ACC112 (cell line): ENCODE measurements around the gene ABHD14A.
"Not testable (repeated sequence)": the region's sequence is repeated elsewhere in the genome, so short reads cannot be mapped to it uniquely, and the experiment has no call there.

Experiments
- H2AFZ ChIP-seq: fragments of 200-600 bp; sonication (generic); one replicate; pipeline ENCODE4 v1.6.0; 2017; ENCODE audit warnings: antibody characterized with exemption, low read length; ENCODE audit not compliant: unreplicated experiment
- H3K27ac ChIP-seq: fragments of 200-600 bp; sonication (generic); 2 replicates; pipeline ENCODE4 v1.5.1; 2014; ENCODE audit warnings: low read depth, mild to moderate bottlenecking, antibody characterized with exemption, low read length, moderate library complexity
- H3K27me3 ChIP-seq: fragments of 200-600 bp; sonication (generic); 2 replicates; pipeline ENCODE4 v1.6.1; 2014; ENCODE audit warnings: mild to moderate bottlenecking, antibody characterized with exemption, low read length, moderate library complexity, mixed read lengths; ENCODE audit not compliant: insufficient read depth
- H3K36me3 ChIP-seq: fragments of 200-600 bp; sonication (generic); 2 replicates; pipeline ENCODE4 v1.6.1; 2016; ENCODE audit warnings: mild to moderate bottlenecking, antibody characterized with exemption, low read length, moderate library complexity, mixed read lengths; ENCODE audit not compliant: insufficient read depth
- H3K4me1 ChIP-seq: fragments of 200-600 bp; sonication (generic); one replicate; pipeline ENCODE4 v1.6.1; 2016; ENCODE audit warnings: low read length, mixed read lengths; ENCODE audit not compliant: insufficient read depth, unreplicated experiment, control insufficient read depth
- H3K4me3 ChIP-seq: fragments of 200-600 bp; sonication (generic); 2 replicates; pipeline ENCODE4 v1.5.1; 2014; ENCODE audit warnings: mild to moderate bottlenecking, low read depth, low read length
- H3K79me2 ChIP-seq: fragments of 200-600 bp; sonication (generic); one replicate; pipeline ENCODE4 v1.6.0; 2016; ENCODE audit warnings: low read length; ENCODE audit not compliant: control insufficient read depth, unreplicated experiment, insufficient read depth

The ABHD14A gene

DNA sequence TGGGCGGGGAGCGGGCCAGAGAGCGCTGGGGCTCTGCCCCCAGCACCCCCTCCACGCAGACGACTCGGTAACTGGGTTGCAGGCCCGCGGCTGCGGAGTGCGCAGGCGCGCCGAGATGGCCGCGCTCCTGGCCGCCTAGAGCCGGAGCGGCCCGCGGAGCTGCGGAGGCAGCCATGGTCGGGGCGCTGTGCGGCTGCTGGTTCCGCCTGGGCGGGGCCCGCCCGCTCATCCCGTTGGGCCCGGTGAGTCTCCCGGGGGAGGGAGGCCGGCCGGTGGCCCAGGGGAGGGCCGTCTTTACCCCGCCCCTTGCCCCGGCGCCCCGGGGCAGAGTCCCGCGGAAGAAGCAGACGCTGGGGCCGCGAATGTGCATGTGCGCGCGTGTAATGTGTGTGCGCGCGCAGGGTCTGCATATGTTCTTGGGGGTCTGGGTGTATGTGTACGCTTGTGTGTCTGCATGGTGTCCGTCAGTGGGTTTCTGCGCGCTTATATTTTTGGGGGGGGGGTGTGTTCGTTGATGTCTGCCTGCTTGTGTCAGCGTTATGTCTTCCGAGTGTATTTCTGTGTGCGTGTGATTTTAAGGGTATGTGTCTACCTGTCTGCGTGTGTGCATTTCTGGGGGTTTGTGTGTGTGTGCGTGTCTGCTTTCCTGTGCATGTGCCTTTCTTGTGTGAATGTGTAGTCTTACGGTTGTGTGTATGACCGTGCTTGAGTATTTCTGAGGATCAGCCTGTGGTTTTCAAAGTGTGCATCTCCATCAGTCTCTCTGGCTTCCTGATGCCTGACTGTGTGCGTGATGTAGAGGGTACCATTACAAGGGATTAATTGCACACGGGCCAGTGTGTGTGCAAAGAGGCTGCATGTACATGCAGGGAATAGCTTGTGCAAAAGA, at the start of gene ABHD14A:
Gene ABHD14A, plus strand, starts transcription at position 102 of the 889 bp plus-strand sequence. Its CDS starts 72 bp downstream, at position 174.
- Histone ChIP-seq H2AFZ (peak within 1 kb of the TSS; percentile 68), H3K4me3 (peak within 1 kb of the TSS; percentile 93), H3K27me3 (no peaks in the 10 kb centered on the region), H3K27ac (no peak within 1 kb of the TSS; the same call in 1 of the 2 replicates), H3K79me2 (peaks cover 6% of the 10 kb centered on the region), H3K36me3 (no peaks in the 10 kb centered on the region), H3K4me1 (peaks cover 18% of the 10 kb centered on the region)

DNA sequence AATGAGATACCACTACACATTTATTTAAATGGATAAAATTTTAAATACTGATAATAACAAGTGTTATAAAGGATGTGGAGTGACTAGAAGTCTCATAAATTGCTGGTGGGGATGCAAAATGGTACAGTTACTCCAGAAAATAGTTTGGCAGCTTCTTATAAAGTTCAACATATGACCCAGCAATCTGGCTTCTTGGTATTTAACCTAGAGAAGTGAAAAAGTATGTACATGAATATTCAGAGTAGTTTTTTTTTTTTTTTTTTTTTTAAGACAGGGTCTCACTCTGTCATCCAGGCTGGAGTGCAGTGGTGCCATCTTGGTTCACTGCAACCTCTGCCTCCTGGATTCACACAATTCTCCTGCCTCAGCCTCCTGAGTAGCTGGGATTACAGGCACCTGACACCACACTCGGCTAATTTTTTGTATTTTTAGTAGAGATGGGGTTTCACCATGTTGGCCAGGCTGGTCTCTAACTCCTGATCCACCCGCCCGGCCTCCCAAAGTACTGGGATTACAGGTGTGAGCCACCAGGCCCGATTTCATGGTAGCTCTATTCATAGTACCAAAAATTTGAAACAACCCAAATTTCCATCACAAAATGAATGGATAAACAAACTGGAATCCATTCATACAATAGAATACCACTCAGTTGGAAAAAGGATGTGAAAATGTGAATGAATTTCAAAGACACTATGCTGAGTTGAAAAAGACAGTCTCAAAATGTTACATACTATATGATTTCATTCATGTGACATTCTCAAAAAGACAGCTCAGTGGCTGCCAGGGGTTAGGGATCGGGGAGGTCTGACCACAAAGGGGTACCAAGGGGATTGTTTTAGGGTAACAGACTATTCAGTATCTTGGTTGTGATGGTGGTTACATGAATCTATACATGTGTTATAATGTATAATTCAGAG, 47.5 kb upstream of the ABHD14A start:
- Histone ChIP-seq H3K4me3 (no peak overlapping the region), H3K27ac (no peak overlapping the region), H3K4me1 (no peaks in the 10 kb centered on the region), H3K79me2 (no peaks in the 10 kb centered on the region), H2AFZ (no peak overlapping the region), H3K27me3 (peaks cover 3% of the 10 kb centered on the region; the same call in 1 of the 2 replicates), H3K36me3 (no peaks in the 10 kb centered on the region)

DNA sequence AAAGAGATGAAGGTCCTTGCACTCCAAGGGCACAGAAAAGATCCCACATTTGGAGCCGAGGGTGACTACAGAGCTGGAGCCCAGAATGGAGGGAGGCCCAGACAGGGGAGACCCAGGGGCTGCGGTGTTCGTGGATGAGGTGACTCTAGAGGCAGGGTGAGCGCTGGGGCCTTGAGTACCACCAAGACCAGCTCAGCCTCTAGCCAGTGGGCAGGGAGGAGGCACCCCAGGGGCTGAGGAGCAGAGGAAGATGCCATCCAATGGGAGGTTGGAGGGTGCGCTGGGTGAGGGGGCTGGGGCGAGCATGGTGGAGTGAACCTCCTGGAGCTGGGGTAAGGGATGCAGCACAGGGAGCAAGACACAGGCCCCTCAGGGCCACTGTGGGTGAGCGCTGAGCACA, 46.4 kb upstream of the ABHD14A start:
- Histone ChIP-seq H3K27ac (no peak overlapping the region), H3K4me1 (no peaks in the 10 kb centered on the region), H3K4me3 (no peak overlapping the region), H3K27me3 (no peaks in the 10 kb centered on the region), H3K79me2 (no peaks in the 10 kb centered on the region), H2AFZ (no peak overlapping the region), H3K36me3 (no peaks in the 10 kb centered on the region)

DNA sequence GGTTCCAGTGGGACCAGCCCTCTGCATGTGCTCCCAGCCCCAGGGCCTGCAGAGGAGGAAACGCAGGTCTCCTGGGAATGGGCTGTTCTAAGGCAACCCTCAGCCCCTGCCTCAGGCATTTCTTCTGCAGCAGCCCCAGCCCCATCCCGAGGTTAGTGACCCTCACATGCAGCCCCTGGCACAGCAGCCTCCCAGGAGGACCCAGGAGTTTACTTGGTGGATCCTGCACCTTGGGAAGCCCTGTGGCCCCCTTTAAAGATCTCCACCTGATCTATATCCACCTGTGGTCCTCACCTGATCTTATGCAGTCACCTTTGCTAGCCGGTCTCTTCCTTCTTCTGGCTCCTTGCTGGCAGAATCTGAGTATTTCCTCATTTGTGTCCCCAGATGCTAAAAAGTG, 45.9 kb upstream of the ABHD14A start:
- H3K4me3 ChIP-seq, H3K36me3 ChIP-seq, H3K79me2 ChIP-seq, H3K27ac ChIP-seq, H3K4me1 ChIP-seq, H2AFZ ChIP-seq, H3K27me3 ChIP-seq: not testable (repeated sequence)

DNA sequence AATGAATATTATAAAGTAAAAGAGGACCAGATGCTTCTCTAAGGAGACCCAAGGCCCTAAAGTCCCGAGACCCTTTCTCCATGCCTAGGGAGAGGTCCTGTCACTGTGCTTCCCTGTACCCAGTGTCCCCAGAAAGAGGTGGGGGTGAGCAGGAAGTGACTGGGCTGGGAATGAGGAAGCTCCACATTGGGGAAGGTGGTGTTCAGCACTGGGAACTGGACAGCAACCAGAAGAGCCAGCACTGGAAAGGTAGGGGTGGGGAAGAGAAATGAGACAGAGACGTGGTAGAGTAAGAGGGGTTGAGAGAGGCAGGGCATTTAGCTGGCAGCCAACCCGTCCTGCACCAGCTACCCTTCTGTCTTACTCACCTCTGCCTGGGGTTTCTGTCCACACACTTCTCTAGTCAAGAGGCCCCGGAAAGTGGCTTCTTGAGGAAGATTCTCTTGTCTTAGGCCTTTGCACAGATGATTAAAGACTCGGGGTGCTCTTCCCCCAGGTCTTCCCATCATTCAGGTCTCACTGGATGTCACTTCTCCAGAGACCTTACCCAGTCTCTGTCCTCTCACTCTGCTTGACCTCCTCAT, 45.4 kb upstream of the ABHD14A start:
- no peak overlapping the region for H2AFZ ChIP-seq
- H3K36me3 ChIP-seq, result no peaks in the 10 kb centered on the region
- H3K4me1 ChIP-seq, result no peaks in the 10 kb centered on the region
- H3K27me3 ChIP-seq, result no peaks in the 10 kb centered on the region
- no peak overlapping the region for H3K4me3 ChIP-seq
- H3K27ac ChIP-seq, result no peak overlapping the region
- H3K79me2 ChIP-seq, result no peaks in the 10 kb centered on the region

DNA sequence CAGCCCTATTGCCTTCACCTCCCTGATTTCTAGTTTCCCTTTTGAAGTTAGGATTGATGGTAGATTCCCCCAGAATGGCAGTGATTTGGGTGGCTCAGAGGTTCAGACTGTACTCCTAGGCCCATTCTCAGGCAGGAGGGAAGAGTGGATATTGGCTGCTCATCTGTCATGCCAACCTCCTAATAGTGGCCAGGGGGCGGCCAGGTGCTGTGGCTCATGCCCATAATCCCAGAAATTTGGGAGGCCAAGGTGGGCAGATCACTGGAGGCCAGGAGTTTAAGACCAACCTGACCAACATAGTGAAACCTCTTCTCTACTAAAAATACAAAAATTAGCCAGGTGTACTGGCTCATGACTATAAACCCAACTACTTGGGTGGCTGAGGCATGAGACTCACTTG, 44.4 kb upstream of the ABHD14A start:
- Histone ChIP-seq H3K4me1 (no peaks in the 10 kb centered on the region), H3K4me3 (no peak overlapping the region), H3K27me3 (no peaks in the 10 kb centered on the region), H2AFZ (no peak overlapping the region), H3K79me2 (no peaks in the 10 kb centered on the region), H3K27ac (no peak overlapping the region), H3K36me3 (no peaks in the 10 kb centered on the region)

DNA sequence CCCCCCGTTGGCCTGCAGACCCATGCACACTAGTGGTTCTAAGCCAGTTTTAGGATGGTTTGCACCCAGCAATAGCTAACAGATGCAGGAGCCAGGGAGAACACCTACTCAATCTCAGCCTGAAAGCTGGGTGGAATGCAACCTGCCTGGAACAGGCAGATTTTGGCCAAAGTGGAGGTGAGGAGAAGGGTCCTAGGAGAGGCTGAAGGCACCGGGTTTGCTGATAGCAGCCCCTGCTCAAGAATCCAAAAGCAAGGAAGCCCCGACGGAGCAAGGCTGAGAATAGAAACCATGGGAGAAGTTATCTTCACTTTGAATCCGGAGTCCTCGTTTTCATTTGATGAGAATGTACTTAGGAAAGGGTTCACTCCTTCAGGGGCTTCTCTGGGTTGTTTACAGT, 43.1 kb upstream of the ABHD14A start:
- Histone ChIP-seq H3K4me3 (no peak overlapping the region), H3K27me3 (no peaks in the 10 kb centered on the region), H3K27ac (no peak overlapping the region), H3K79me2 (no peaks in the 10 kb centered on the region), H3K36me3 (no peaks in the 10 kb centered on the region), H3K4me1 (no peaks in the 10 kb centered on the region), H2AFZ (no peak overlapping the region)

DNA sequence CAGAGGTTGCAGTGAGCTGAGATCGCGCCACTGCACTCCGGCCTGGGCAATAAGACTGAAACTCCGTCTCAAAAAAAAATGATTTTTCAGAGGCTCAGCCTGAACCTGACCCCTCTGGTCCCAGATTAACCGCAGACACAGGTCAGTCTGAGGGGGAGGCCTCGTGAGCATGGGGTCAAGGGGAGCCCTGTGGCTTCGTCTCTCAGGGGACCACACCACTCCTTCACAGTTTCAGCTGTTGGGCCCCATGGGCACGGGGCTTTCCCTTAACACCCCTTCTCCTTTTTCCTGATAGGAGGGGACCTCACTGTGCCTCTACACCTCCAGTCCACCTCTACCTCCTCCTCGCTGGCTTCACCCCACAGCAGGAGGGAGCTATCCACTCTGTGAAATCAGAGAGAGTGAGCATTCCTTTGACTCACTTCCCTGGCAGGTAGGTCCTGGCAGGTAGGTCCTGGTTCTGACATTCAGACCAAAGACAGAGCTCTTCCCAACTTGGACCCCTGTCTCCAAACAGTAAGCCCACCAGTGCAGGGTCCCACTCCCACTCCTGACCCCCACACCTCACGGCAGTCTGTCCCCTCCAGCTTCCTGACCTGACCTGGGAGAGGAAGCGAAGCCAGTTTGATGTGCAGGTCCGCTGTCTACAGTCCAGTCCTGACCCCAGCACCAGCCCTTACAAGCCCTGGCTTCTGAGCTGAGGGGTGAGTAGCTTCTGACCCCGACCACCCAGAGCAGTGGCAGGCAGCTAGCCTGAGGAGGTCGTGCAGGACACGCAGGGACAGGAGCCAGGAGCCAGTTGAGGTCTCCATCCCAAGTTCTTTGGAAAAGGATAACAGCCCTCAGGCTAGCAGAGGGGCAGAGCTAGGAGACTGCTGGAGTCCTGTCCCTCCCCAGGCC, 42.1 kb upstream of the ABHD14A start:
- Histone ChIP-seq H3K27ac (no peak overlapping the region), H3K36me3 (peaks cover 3% of the 10 kb centered on the region; the same call in 1 of the 2 replicates), H2AFZ (no peak overlapping the region)

DNA sequence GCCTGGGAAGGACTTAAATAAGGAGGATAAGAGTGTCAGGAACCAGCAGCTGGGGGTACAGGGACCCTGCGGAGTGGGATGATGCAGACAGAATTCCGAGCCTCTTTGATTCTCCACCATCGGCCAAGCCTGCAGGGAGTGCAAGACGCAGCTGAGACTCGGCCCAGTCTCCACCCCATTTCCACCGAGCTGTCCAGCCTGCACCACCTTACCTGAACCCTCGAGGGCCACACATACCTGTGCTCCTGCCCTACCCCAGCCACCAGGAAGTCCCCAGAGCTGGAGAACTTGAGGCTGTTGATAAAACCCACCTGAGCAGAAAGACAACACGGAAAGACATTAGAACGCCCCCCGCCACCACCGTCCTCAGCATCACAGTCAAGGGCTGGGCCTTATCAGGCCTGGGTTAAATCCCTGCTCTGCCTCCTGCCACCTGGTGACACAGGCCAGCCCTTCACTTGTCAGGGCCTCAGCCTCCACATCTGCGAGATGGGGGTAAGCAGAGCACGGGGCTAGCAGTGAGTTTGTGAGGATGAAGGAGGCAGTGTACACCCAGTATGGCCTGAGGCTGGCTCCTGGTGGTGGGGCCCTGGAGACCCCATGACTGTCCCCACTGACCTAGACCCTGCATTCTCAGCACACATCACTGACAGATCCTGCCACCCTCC, 41.3 kb upstream of the ABHD14A start:
- Histone ChIP-seq H3K27ac (no peak overlapping the region), H2AFZ (no peak overlapping the region), H3K27me3 (no peaks in the 10 kb centered on the region), H3K36me3 (peaks cover 3% of the 10 kb centered on the region; the same call in 1 of the 2 replicates), H3K4me3 (no peak overlapping the region), H3K4me1 (no peaks in the 10 kb centered on the region), H3K79me2 (no peaks in the 10 kb centered on the region)

More for the DNA sequence above, 42.1 kb upstream of the ABHD14A start:
- Histone ChIP-seq H3K4me3 (no peak overlapping the region), H3K27me3 (no peaks in the 10 kb centered on the region), H3K79me2 (no peaks in the 10 kb centered on the region), H3K4me1 (no peaks in the 10 kb centered on the region)
